Measurements from ENCODE around the gene TICAM1. TPM values are rescaled to one million over a fixed set of nuclear protein-coding genes. Genes with fewer than 3 reads are reported as not detected.

The TICAM1 gene
- 18.2 and 19.6 TPM in 2 replicates for total RNA-seq (2013; cell fraction: nucleolus; rRNA removed)
- 3.1 and 4.0 TPM in 2 replicates for total RNA-seq (2014; rRNA removed)
- 3.8 and 4.2 TPM in 2 replicates for total RNA-seq (2014; rRNA removed; fragmentation: Illumina TruSeq; extraction: Trizol)
- 31.1 and 32.0 TPM in 2 replicates for total RNA-seq (2021)
- polyA plus RNA-seq (2011; ENCODE audit: low read depth) = 5.8 TPM
- 0.84 and 2.6 TPM in 2 replicates for polyA plus RNA-seq (2011; rRNA removed)
- polyA plus RNA-seq (2011; cell fraction: cytosol; rRNA removed) = 5.2 and 7.1 TPM in 2 replicates
- polyA plus RNA-seq (2011; cell fraction: nucleus; rRNA removed) = 10.0 and 20.2 TPM in 2 replicates
- 19.8 and 26.3 TPM in 2 replicates for polyA plus RNA-seq (2012)
- polyA plus RNA-seq (2014; fragmentation: Illumina TruSeq; extraction: Trizol) = 2.7 and 6.4 TPM in 2 replicates
- polyA plus RNA-seq (2014; fragmentation: Nextera tagmentation; extraction: Ambion mirVana) = under 1 TPM; 0.31 to 0.99 TPM
- 14.1 and 19.3 TPM in 2 replicates for polyA plus RNA-seq (2014; rRNA removed)
- polyA plus RNA-seq (2016; fragmentation: Nextera tagmentation; extraction: Ambion mirVana) = 10 to 100 TPM; 19.5 to 21.3 TPM
- polyA minus RNA-seq (2011; rRNA and poly(A)+ RNA removed) = 2.0 and 4.6 TPM in 2 replicates
- polyA minus RNA-seq (2011; cell fraction: cytosol; rRNA and poly(A)+ RNA removed) = 8.5 and 12.0 TPM in 2 replicates
- polyA minus RNA-seq (2011; cell fraction: nucleus; rRNA and poly(A)+ RNA removed) = 2.3 and 5.7 TPM in 2 replicates
- percentile 86 among the genes with signal in this experiment for Bru-seq, nascent RNA
- BruChase-seq, experiment 1, labeled RNA remaining after a 6-hour chase = percentile 80 among the genes with signal in this experiment
- percentile 86 among the genes with signal in this experiment for BruChase-seq, experiment 2, labeled RNA remaining after a 2-hour chase
- long read RNA-seq, experiment 1, partial matches to known transcripts = 0 of 5 reads
- long read RNA-seq, experiment 1, other reads (novel, unspliced or antisense) = 2 of 5 reads
- long read RNA-seq, experiment 2, partial matches to known transcripts = 3 of 4 reads
- long read RNA-seq, experiment 2, other reads (novel, unspliced or antisense) = 1 of 4 reads

DNA sequence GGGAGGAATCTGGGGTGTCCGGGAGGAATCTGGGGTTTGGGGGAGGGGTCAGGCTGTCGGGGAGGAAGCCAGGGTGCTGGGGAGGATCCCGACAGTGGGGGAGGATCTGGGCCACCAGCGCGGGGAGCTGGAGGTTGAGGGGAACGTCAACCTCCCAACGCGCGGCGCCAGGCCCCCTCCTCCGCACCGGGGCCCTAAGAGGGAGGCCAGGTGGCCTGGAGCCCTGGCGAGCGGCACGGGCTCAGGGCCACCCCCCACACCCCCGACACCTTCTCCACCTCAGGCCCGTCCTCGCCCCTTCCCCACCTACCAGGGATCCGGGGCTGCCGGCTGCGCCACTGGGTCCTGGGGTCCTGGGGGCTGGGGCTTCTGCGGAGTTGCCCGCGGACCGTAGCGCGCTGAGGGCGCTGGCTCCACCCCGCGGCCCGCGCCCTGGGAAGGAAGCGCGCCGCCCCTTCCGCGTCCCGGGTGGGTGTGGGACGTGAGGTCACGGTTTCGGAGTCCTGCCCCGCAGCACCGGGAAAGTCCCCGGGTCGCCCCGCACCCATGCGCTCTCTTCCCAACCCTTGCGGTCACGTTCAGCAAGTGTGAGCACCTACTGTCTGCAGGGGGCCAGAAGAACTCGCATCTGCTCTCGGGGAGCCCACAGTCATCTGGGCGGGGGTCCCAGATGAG is at the start of gene TICAM1:
TICAM1 (minus strand) TSS at position 409 of the 675 bp plus-strand sequence. CDS start 13,335 bp downstream, outside the sequence.
- ChIA-PET RAD21 (ENCODE audit: unreplicated experiment) (interaction anchor here (0.8 to 4.4 kb wide), 8 partner anchors 8 to 80 kb away, joined by 3 to 22 read pairs (median 11); partner anchors contain the start of gene PLIN3), SMC1A (ENCODE audit: uncharacterized antibody, unreplicated experiment) (interaction anchor here (1.0 to 6.0 kb wide), 7 partner anchors 9 to 38 kb away, joined by 3 to 30 read pairs (median 7); no protein-coding TSS in a partner anchor), CTCF (interaction anchor here (0.5 to 10.6 kb wide), 8 partner anchors 9 to 645 kb away, joined by 3 to 148 read pairs (median 3); no protein-coding TSS in a partner anchor), POLR2A (interaction anchor here (0.7 to 3.4 kb wide), 5 partner anchors 9 to 137 kb away, joined by 3 to 19 read pairs (median 8); partner anchors contain the start of genes KDM4B and PLIN3)
- peak within 1 kb of the TSS; percentile 93 for H2AFZ ChIP-seq (ENCODE audit: control insufficient read depth, low read depth, low read length)
- BruUV-seq (replicated peaks) = no TSS peak
- peak within 1 kb of the TSS; percentile 95 for H3K4me3 ChIP-seq
- peaks cover 0 to 6% of the 10 kb centered on the region in 2 experiments; a peak in 2 of 4 replicates for H3K36me3 ChIP-seq (ENCODE audit: control insufficient read depth in 2 of 2, insufficient read depth in 2 of 2, low read length in 1 of 2)
- no peaks in the 10 kb centered on the region; the same call in 2 of the 3 replicates for H3K9me3 ChIP-seq (replicated peaks; ENCODE audit: control insufficient read depth, insufficient read depth, low read length)
- H3K79me2 ChIP-seq (ENCODE audit: control insufficient read depth, insufficient read depth, low read length) = peaks cover 47% of the 10 kb centered on the region
- intact Hi-C loops (cut with micrococcal nuclease; ENCODE audit: unreplicated experiment) = no loop called here
- DNase-seq (ENCODE audit: low read depth, low spot score) (no peak), FAIRE-seq (peak; percentile 62), ATAC-seq (peak; percentile 80)
- H4K20me1 ChIP-seq (ENCODE audit: control insufficient read depth, insufficient read depth) = peaks cover 4% of the 10 kb centered on the region; the same call in 1 of the 2 replicates
- peak within 1 kb of the TSS; percentile 87 for H3K4me2 ChIP-seq (ENCODE audit: control insufficient read depth, insufficient read depth)
- no peaks in the 10 kb centered on the region for H3K27me3 ChIP-seq (replicated peaks in 1 of 2; ENCODE audit: control insufficient read depth in 2 of 2, insufficient read depth in 2 of 2, low read length in 1 of 2)
- H3K27ac ChIP-seq (ENCODE audit: control insufficient read depth, insufficient read depth) = peak within 1 kb of the TSS; percentile 92
- H3K9ac ChIP-seq (ENCODE audit: control insufficient read depth, insufficient read depth, low read length) = peak within 1 kb of the TSS; percentile 96
- in situ Hi-C loops (cut with MboI) = no loop called here
- 0% methylated on average over 42 of the region's 52 CpGs for WGBS (ENCODE audit: insufficient coverage, insufficient replicate concordance, low lambda C conversion rate, missing lambda C conversion rate)
- no peaks in the 10 kb centered on the region for H3K4me1 ChIP-seq (ENCODE audit: control insufficient read depth, insufficient read depth, low read length)
- TF ChIP-seq, protein P1, sequence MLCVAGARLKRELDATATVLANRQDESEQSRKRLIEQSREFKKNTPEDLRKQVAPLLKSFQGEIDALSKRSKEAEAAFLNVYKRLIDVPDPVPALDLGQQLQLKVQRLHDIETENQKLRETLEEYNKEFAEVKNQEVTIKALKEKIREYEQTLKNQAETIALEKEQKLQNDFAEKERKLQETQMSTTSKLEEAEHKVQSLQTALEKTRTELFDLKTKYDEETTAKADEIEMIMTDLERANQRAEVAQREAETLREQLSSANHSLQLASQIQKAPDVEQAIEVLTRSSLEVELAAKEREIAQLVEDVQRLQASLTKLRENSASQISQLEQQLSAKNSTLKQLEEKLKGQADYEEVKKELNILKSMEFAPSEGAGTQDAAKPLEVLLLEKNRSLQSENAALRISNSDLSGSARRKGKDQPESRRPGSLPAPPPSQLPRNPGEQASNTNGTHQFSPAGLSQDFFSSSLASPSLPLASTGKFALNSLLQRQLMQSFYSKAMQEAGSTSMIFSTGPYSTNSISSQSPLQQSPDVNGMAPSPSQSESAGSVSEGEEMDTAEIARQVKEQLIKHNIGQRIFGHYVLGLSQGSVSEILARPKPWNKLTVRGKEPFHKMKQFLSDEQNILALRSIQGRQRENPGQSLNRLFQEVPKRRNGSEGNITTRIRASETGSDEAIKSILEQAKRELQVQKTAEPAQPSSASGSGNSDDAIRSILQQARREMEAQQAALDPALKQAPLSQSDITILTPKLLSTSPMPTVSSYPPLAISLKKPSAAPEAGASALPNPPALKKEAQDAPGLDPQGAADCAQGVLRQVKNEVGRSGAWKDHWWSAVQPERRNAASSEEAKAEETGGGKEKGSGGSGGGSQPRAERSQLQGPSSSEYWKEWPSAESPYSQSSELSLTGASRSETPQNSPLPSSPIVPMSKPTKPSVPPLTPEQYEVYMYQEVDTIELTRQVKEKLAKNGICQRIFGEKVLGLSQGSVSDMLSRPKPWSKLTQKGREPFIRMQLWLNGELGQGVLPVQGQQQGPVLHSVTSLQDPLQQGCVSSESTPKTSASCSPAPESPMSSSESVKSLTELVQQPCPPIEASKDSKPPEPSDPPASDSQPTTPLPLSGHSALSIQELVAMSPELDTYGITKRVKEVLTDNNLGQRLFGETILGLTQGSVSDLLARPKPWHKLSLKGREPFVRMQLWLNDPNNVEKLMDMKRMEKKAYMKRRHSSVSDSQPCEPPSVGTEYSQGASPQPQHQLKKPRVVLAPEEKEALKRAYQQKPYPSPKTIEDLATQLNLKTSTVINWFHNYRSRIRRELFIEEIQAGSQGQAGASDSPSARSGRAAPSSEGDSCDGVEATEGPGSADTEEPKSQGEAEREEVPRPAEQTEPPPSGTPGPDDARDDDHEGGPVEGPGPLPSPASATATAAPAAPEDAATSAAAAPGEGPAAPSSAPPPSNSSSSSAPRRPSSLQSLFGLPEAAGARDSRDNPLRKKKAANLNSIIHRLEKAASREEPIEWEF (IDR thresholded peaks at IDR 0.05; ENCODE audit: insufficient replicate concordance, low read depth, low read length) = no peak
- TF ChIP-seq YY1 (IDR thresholded peaks at IDR 0.05; ENCODE audit: low read depth, low read length) (peak; percentile 50), NFIC (IDR thresholded peaks at IDR 0.05; ENCODE audit: low read depth, low read length) (no peak), HDGF (IDR thresholded peaks at IDR 0.05) (no peak), MEF2A (IDR thresholded peaks at IDR 0.05; ENCODE audit: insufficient read depth, low read depth, low read length) (no peak), DPF2 (IDR thresholded peaks at IDR 0.05) (peak; percentile 95)
- TF ChIP-seq, protein P2, sequence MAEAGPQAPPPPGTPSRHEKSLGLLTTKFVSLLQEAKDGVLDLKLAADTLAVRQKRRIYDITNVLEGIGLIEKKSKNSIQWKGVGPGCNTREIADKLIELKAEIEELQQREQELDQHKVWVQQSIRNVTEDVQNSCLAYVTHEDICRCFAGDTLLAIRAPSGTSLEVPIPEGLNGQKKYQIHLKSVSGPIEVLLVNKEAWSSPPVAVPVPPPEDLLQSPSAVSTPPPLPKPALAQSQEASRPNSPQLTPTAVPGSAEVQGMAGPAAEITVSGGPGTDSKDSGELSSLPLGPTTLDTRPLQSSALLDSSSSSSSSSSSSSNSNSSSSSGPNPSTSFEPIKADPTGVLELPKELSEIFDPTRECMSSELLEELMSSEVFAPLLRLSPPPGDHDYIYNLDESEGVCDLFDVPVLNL (IDR thresholded peaks at IDR 0.05; ENCODE audit: low read depth, low read length) = no peak
- TF ChIP-seq, protein P3, sequence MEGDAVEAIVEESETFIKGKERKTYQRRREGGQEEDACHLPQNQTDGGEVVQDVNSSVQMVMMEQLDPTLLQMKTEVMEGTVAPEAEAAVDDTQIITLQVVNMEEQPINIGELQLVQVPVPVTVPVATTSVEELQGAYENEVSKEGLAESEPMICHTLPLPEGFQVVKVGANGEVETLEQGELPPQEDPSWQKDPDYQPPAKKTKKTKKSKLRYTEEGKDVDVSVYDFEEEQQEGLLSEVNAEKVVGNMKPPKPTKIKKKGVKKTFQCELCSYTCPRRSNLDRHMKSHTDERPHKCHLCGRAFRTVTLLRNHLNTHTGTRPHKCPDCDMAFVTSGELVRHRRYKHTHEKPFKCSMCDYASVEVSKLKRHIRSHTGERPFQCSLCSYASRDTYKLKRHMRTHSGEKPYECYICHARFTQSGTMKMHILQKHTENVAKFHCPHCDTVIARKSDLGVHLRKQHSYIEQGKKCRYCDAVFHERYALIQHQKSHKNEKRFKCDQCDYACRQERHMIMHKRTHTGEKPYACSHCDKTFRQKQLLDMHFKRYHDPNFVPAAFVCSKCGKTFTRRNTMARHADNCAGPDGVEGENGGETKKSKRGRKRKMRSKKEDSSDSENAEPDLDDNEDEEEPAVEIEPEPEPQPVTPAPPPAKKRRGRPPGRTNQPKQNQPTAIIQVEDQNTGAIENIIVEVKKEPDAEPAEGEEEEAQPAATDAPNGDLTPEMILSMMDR (IDR thresholded peaks at IDR 0.05 in 2 of 3, conservative IDR thresholded peaks at IDR 0.05 in 1 of 3; ENCODE audit: control insufficient read depth in 2 of 3, extremely low read depth in 1 of 3, insufficient read depth in 1 of 3, low read depth in 3 of 3, low read length in 3 of 3) = no peak
